Left ventricle myocardium inferior (tissue), 1 donor: Measurements from ENCODE around the gene RFPL2. TPM values are rescaled to one million over a fixed set of nuclear protein-coding genes. Genes with fewer than 3 reads are reported as not detected.
"Not testable (repeated sequence)": the region's sequence is repeated elsewhere in the genome, so short reads cannot be mapped to it uniquely, and the experiment has no call there.

Source experiments
- DNase-seq: peaks from one replicate; pipeline ENCODE4 v3.0.0-alpha.2; 2020
- H3K27ac ChIP-seq: fragments of 200-600 bp; replicated peaks from 2 replicates; pipeline ENCODE4 v1.8.0; 2021
- H3K27me3 ChIP-seq: fragments of 200-600 bp; 2 replicates; pipeline ENCODE4 v1.8.0; 2021; ENCODE audit warnings: low read depth
- H3K36me3 ChIP-seq: fragments of 200-600 bp; 2 replicates; pipeline ENCODE4 v1.8.0; 2021
- H3K4me1 ChIP-seq: fragments of 200-600 bp; 2 replicates; pipeline ENCODE4 v1.8.0; 2021
- H3K4me3 ChIP-seq: fragments of 200-600 bp; 2 replicates; pipeline ENCODE4 v1.8.0; 2021; ENCODE audit warnings: mild to moderate bottlenecking, moderate library complexity
- H3K9me3 ChIP-seq: fragments of 200-600 bp; replicated peaks from 2 replicates; pipeline ENCODE4 v1.8.0; 2021
- intact Hi-C: fragments of 100-400 bp; cut with micrococcal nuclease; formaldehyde crosslinking; loops from one replicate; pipeline ENCODE4 v1.11.0; 2022
- total RNA-seq: library from RNA; stranded (reverse); fragmentation: NEBNext Ultra II Directional; extraction: Animal tissue kit (Norgen Biotek cat#: 25700); gene quantifications from one replicate; pipeline ENCODE4 v1.2.1, GENCODE V29; 2021
- TF ChIP-seq, protein P1 (sequence below): fragments of 200-600 bp; IDR thresholded peaks from 2 replicates; pipeline ENCODE4 v1.8.0; 2021; ENCODE audit warnings: antibody characterized with exemption, mild to moderate bottlenecking, borderline replicate concordance
- donor health status: DM: no; HTN: yes; CAD: no; lungs with severe emphysema.

The RFPL2 gene
- total RNA-seq, 1 donor from 2014 or later, result 0.08 TPM

DNA sequence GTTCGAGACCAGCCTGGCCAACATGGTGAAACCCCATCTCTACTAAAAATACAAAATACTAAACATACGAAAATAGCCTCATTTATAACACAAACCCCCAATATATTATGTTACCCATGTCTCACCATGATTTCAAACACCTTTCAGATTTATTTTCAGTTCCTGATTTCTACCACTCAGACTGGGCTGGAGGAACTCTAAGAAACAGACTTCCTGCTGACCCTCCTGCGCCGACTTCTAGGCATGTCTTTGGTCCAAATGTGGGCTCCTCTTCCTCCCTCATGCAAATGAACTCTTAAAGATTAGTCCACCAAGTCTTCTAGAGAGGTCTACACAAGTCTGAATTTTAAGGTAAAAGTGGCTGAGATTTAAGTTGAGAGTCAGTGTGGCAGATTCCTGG lies 56.5 kb downstream of the RFPL2 start:
- H3K36me3 ChIP-seq, intact Hi-C loops, H3K4me3 ChIP-seq, H3K27ac ChIP-seq, DNase-seq, H3K9me3 ChIP-seq, H3K4me1 ChIP-seq, H3K27me3 ChIP-seq: not testable (repeated sequence)

DNA sequence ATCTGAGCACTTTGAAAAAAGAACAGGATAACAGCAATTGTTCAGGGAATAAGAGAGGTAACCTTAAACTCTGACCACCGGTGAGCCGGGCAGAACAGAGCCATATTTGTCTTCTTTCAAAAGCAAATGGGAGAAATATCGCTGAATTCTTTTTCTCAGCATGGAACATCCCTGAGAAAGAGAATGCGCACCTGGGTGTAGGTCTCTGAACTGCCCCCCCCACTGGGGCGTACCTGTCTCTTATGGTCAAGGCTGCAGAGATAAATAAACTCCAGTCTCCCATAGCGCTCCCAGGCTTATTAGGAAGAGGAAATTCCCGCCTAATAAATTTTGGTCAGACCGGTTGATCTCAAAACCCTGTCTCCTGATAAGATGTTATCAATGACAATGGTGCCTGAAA lies 57.7 kb downstream of the RFPL2 start:
- H3K9me3 ChIP-seq, H3K27ac ChIP-seq, H3K4me3 ChIP-seq, H3K27me3 ChIP-seq, DNase-seq, H3K36me3 ChIP-seq, intact Hi-C loops, H3K4me1 ChIP-seq: not testable (repeated sequence)

DNA sequence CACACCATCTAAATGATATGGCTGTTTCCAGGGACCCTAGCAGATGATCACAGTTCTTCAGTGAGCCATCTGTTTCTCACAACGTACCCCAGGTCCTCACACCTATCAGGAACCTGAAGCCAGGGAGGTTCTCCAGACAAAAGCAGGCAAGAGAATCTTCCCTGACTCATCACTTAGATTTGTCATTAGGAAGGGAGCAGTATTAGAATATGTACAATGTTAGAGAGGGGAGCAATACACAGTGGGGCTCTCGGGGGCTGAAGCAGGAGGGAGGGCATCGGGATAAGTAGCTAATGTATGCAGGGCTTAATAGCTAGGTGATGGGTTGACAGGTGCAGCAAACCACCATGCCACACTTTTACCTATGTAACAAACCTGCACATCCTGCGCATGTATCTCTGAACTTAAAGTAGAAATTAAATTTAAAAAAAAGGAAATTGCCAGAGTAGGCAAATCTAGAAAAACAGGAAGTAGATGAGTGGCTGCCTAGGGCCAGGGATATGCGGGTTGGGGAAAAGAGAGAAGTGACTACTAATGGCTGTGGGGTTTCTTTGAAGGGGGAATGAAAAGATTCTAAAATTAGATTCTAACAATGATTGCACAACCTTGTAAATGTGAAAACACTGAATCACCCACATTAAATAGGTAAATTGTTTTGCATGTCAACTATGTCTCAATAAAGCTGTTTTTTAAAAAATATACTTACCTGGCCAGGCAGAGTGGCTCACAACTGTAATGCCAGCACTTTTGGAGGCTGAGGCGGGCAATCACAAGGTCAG lies 60.2 kb downstream of the RFPL2 start:
- Histone ChIP-seq H3K27ac (no peak overlapping the region), H3K4me3 (no peak overlapping the region), H3K36me3 (no peaks in the 10 kb centered on the region), H3K9me3 (peaks cover 8% of the 10 kb centered on the region), H3K27me3 (no peaks in the 10 kb centered on the region), H3K4me1 (no peaks in the 10 kb centered on the region)
- intact Hi-C loops, result no loop called here
- no peak for DNase-seq
- TF ChIP-seq, protein P1, sequence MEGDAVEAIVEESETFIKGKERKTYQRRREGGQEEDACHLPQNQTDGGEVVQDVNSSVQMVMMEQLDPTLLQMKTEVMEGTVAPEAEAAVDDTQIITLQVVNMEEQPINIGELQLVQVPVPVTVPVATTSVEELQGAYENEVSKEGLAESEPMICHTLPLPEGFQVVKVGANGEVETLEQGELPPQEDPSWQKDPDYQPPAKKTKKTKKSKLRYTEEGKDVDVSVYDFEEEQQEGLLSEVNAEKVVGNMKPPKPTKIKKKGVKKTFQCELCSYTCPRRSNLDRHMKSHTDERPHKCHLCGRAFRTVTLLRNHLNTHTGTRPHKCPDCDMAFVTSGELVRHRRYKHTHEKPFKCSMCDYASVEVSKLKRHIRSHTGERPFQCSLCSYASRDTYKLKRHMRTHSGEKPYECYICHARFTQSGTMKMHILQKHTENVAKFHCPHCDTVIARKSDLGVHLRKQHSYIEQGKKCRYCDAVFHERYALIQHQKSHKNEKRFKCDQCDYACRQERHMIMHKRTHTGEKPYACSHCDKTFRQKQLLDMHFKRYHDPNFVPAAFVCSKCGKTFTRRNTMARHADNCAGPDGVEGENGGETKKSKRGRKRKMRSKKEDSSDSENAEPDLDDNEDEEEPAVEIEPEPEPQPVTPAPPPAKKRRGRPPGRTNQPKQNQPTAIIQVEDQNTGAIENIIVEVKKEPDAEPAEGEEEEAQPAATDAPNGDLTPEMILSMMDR, result no peak

DNA sequence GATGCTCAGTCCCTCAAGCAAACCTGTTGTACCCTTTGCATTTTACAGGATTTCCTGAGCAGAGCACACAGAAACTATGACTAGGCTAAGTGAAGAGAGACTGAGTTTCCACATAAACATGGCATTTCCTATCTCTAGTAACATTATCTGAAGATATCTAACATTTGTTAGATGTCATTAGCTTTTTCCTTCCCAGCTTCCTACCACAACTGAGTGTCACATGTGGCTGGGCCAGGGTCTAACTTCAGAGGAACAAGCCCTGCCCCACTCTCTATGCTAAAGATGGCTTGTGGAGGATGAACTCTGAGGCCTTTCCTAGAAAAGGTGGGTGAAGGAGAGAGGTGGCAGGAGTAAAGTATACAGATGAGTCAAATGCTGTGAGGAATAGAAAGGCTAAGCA lies 62.3 kb downstream of the RFPL2 start:
- Histone ChIP-seq H3K36me3 (no peaks in the 10 kb centered on the region), H3K4me1 (no peaks in the 10 kb centered on the region), H3K27me3 (peaks cover 13% of the 10 kb centered on the region), H3K4me3 (no peak overlapping the region), H3K27ac (no peak overlapping the region), H3K9me3 (peaks cover 8% of the 10 kb centered on the region)
- no peak for DNase-seq
- intact Hi-C loops, result no loop called here
- TF ChIP-seq, protein P1, result no peak

GRCh38 chr22:32140688-32141087 lies 64.2 kb downstream of the RFPL2 start:
- H3K36me3 ChIP-seq, DNase-seq, intact Hi-C loops, H3K9me3 ChIP-seq, H3K4me3 ChIP-seq, H3K4me1 ChIP-seq, H3K27ac ChIP-seq: not testable (repeated sequence)
- TF ChIP-seq, protein P1, result peak; percentile 38
- H3K27me3 ChIP-seq, result peaks cover 14% of the 10 kb centered on the region

Other genes starting within 250 kb of the RFPL2 start
- gene SLC5A1, start 161.8 kb downstream of the RFPL2 start, total RNA-seq, result 201 TPM
- gene C22orf42, start 45.8 kb downstream of the RFPL2 start, total RNA-seq, result not detected
- 0.27 TPM for gene SLC5A4, start 50.3 kb upstream of the RFPL2 start, total RNA-seq
- not detected for gene RFPL3, start 152.8 kb upstream of the RFPL2 start, total RNA-seq
- 44.5 TPM for gene RTCB, start 207.2 kb upstream of the RFPL2 start, total RNA-seq